ENCODE data around the gene INAVA.
"Not testable (repeated sequence)": the region's sequence is repeated elsewhere in the genome, so short reads cannot be mapped to it uniquely, and the experiment has no call there.

The INAVA gene

DNA sequence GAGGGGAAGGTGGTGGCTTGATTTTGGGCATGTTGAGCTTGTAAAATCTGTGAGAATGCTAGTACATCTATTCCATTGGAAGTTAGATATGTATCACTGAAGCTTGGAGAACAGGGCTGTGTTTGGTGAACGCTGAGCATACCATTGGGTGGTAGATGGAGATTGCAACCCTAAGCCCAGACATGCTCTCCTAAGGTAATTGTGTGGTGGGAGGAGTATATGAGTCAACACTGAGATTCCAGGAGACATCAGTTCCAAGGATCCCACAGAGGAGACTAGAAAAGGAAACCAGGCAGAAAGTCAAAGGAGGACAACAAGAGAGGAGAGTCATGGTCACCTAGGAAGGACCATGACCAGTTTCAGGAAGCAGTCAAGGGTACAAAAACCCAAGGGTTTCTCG lies 68.4 kb downstream of the INAVA start:
- no peak for DNase-seq (ENCODE audit: low read depth)

DNA sequence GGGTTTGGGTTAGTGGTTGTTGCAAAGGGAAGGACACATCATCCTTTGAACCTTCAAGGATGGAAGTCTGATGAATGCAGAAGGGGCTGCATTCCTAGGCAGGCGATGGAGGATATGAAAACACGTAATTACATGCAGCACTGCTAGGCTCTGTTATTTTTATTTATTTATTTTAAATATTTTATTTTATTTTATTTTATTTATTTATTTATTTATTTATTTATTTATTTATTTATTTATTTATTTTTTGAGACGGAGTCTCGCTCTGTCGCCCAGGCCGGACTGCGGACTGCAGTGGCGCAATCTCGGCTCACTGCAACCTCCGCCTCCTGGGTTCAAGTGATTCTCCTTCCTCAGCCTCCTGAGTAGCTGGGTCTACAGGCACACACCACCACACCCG lies 69.2 kb downstream of the INAVA start:
- DNase-seq (ENCODE audit: low read depth) = not testable (repeated sequence)
